Mucosa of descending colon (tissue), 3 donors: ENCODE measurements around the gene MBD5. TPM values are rescaled to one million over a fixed set of nuclear protein-coding genes. Genes with fewer than 3 reads are reported as not detected.

Experiments used
- ATAC-seq: fragments of 200-7000 bp; cut with Tn5 transposase; one replicate; pipeline ENCODE4 v1.9.1; 2020; ENCODE audit warnings: mild to moderate bottlenecking, moderate library complexity
- DNase-seq, 3 donors: peaks; one replicate each; pipeline ENCODE4 v3.0.0-alpha.2; 2020
- H3K36me3 ChIP-seq: fragments of 200-600 bp; one replicate; pipeline ENCODE4 v1.8.0; 2021; ENCODE audit warnings: low read depth, mild to moderate bottlenecking
- H3K4me1 ChIP-seq: fragments of 200-600 bp; one replicate; pipeline ENCODE4 v1.8.0; 2021; ENCODE audit warnings: low read depth, mild to moderate bottlenecking
- H3K4me3 ChIP-seq: fragments of 200-600 bp; one replicate; pipeline ENCODE4 v1.8.0; 2021; ENCODE audit warnings: mild to moderate bottlenecking
- H3K9me3 ChIP-seq: fragments of 200-600 bp; one replicate; pipeline ENCODE4 v1.8.0; 2021; ENCODE audit warnings: mild to moderate bottlenecking
- intact Hi-C, 2 donors: fragments of 100-400 bp; cut with DNase I in 1 of 2; cut with micrococcal nuclease in 1 of 2; formaldehyde crosslinking; loops; one replicate each; pipeline versions ENCODE4 v1.11.0 to v1.11.1; 2022; cut with DNase I, micrococcal nuclease
- total RNA-seq, 3 donors: library from RNA; stranded (reverse); fragmentation: NEBNext Ultra II Directional in 2 of 3; extraction: Animal tissue kit (Norgen Biotek cat#: 25700) in 2 of 3; gene quantifications; one replicate each; pipeline versions ENCODE4 v1.2.1 to v1.2.4, GENCODE V29; 2021 to 2023
- TF ChIP-seq, protein P1 (sequence below): fragments of 200-600 bp; IDR thresholded peaks from one replicate; pipeline ENCODE4 v1.8.0; 2022; ENCODE audit warnings: antibody characterized with exemption, mild to moderate bottlenecking
- donor health status: DM: no; HTN: no; CAD: no; lungs with moderate emphysema.
- donor health status: DM: no; HTN: no; CAD: no.
- donor health status: DM: no; HTN: yes; CAD: no.

Gene MBD5
- total RNA-seq, 3 donors from 2014 or later: 31.8 to 69.8 (median 43.8) TPM

DNA sequence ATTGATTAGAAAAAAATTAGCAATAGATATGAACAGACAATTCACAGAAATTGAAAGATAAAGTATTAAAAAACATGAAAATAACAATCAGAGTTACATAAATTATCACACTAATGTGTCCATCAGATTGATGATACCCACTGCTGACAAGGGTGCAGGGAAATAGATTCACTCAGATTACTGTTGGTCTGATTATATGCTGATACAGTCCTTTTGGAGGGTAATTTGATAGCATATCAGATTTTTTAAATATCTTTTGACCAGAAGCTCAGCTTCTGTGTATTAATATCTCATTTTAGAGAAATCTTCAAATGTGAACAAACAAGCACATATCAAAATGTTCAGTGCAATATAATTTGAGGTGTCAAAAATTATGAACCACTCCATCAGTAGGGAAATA, 465.8 kb downstream of the MBD5 start:
- Histone ChIP-seq H3K36me3 (no peaks in the 10 kb centered on the region), H3K4me3 (no peak overlapping the region), H3K9me3 (no peaks in the 10 kb centered on the region), H3K4me1 (no peaks in the 10 kb centered on the region)
- intact Hi-C loops: no loop called here
- no peak for DNase-seq
- TF ChIP-seq, protein P1, sequence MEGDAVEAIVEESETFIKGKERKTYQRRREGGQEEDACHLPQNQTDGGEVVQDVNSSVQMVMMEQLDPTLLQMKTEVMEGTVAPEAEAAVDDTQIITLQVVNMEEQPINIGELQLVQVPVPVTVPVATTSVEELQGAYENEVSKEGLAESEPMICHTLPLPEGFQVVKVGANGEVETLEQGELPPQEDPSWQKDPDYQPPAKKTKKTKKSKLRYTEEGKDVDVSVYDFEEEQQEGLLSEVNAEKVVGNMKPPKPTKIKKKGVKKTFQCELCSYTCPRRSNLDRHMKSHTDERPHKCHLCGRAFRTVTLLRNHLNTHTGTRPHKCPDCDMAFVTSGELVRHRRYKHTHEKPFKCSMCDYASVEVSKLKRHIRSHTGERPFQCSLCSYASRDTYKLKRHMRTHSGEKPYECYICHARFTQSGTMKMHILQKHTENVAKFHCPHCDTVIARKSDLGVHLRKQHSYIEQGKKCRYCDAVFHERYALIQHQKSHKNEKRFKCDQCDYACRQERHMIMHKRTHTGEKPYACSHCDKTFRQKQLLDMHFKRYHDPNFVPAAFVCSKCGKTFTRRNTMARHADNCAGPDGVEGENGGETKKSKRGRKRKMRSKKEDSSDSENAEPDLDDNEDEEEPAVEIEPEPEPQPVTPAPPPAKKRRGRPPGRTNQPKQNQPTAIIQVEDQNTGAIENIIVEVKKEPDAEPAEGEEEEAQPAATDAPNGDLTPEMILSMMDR: no peak
- ATAC-seq: no peak

DNA sequence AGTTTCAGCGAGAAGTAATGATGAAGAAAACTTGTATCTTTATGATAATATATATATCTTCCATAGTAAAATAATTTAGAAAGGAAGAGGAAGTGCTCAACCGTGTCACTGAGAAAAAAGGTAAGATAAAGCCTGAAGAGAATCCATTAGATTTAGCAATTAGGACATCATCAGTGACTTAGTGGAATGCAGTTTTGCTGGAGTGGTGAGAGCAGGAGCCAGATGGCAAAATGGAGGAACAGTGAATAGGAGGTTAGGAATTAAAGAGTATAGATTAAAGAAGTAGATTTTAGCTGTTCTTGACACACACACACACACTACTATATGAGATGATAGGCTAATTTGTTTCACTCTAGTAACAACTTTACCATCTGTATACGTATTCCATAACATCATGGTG, 466.5 kb downstream of the MBD5 start:
- no peaks in the 10 kb centered on the region for H3K9me3 ChIP-seq
- H3K36me3 ChIP-seq: no peaks in the 10 kb centered on the region
- no peak for ATAC-seq
- no peak overlapping the region for H3K4me3 ChIP-seq
- TF ChIP-seq, protein P1: no peak
- intact Hi-C loops: no loop called here
- DNase-seq: no peak
- H3K4me1 ChIP-seq: no peaks in the 10 kb centered on the region

DNA sequence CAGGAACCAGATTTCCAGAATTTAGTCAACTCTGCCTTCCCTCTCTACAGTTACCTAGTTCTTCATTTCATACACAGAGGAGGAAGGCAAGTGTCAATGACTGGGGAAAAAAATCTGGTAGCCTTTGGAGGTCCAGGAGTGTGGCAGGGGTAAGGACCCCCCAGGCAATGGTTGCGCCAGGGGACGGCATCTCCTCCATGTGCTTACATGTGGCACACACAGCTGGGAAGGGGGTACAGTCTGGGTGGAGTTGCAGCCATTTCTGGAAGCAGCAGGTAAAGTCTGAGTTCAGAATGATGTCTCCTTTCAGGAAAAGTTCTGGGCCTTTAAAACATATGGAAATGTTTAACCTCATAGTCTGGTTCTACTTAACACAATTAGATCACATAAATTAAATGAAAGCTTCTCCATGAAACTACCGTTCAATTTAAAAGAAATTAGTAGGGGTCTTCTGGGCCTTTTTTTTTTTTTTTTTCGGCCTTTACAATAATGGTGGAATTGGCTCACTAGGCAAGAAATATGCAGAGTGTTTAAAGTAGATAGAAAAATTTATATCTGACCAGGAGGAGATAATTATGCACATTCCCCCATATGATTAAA, 470.0 kb downstream of the MBD5 start:
- H3K9me3 ChIP-seq: no peaks in the 10 kb centered on the region
- intact Hi-C loops: no loop called here
- H3K36me3 ChIP-seq: no peaks in the 10 kb centered on the region
- H3K4me1 ChIP-seq: no peaks in the 10 kb centered on the region
- no peak for ATAC-seq
- no peak for DNase-seq
- TF ChIP-seq, protein P1: no peak
- no peak overlapping the region for H3K4me3 ChIP-seq

DNA sequence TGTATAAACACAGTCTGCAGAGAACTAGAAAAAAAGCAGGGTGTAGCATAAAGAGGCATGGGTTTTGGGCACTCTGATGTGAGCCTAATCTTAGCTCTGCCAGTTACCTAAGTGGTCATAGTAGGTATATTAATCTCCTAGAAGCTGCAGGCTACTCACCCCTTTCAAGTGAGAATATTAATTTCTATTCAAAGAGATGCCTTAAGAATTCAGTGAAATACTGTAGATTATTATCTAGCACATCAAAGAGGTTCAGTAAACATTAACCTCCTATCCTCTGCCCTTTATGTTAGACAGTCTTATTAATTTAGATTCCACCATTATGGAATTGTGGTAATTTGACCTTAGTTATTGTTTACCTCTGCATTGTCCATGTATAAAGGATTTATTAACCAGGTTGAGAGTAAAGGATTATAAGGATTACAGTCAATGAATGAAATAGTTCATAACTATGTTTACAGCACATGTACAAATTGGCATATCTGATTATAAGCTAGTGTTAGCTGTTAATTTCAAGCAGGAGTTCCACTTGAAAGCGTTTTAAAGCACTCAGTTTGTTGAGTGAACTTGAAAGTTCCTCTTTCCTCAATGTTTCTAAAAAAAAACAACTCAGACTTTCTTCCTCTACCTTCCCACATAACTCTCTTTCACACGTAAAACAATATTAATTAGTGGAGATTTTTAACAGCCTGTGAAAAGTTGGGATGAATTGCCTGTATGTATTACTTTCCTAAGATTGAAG, 473.1 kb downstream of the MBD5 start:
- no peaks in the 10 kb centered on the region for H3K4me1 ChIP-seq
- H3K4me3 ChIP-seq: no peak overlapping the region
- no peak for DNase-seq
- H3K36me3 ChIP-seq: no peaks in the 10 kb centered on the region
- TF ChIP-seq, protein P1: no peak
- H3K9me3 ChIP-seq: no peaks in the 10 kb centered on the region
- no peak for ATAC-seq
- intact Hi-C loops: no loop called here

DNA sequence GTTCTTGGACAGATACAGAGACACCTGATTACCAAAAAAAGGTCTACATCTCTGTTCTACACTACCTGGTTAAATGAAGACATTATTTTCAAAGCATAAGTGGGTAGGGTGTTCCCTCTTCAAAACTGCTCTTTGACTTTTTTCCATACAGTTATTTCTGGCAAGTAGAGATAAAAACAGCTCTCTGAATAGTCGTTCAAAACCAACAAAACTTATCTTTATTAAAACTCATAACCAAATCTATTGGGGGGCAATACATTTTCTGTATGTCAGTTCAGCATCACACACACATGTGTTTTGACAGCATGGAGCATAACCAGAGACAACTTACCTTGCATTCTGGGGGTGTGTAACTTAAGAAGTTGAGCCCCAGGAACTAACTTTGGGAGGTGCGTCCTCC, 474.7 kb downstream of the MBD5 start:
- H3K4me3 ChIP-seq: no peak overlapping the region
- ATAC-seq: no peak
- TF ChIP-seq, protein P1: no peak
- H3K36me3 ChIP-seq: no peaks in the 10 kb centered on the region
- intact Hi-C loops: no loop called here
- H3K4me1 ChIP-seq: no peaks in the 10 kb centered on the region
- H3K9me3 ChIP-seq: no peaks in the 10 kb centered on the region
- no peak for DNase-seq
